ENCODE measurements around the gene MYOC.

The MYOC gene

DNA sequence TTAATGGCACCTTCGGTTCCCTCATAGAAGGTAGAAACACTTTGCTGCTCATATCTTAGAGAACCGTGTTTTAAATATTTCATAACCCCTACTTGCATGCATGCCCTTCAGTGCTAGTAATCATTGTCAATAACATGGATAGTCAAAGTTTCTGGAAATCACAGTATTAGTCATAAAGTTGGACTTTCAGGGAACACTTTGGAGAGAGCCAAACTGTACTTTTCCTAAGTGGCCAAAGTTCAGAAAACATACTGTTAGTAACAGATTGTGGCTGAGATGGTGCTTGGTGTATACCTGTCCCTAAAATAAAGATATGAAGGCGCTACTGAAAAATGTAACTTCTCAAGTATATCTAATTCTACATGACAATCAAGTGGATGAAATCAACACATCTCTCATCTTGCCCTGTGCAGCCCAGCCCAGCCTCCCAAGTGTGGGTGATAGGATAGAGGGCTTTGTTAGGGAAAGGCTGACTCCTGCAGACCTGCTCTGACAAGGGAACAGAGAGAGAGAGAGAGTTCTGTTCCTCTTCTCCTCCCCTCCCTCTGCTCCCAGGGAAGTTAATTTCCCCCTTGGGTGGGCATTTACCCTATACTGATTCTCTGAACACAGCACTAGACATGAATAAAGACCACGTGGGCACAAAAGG, 14.4 kb downstream of the MYOC start:
- DNase-seq (ENCODE audit: low spot score) = no peak
- Histone ChIP-seq H3K27ac (no peak overlapping the region), H3K4me3 (no peak overlapping the region)
- no peak for TF ChIP-seq CTCF (IDR thresholded peaks at IDR 0.05)

DNA sequence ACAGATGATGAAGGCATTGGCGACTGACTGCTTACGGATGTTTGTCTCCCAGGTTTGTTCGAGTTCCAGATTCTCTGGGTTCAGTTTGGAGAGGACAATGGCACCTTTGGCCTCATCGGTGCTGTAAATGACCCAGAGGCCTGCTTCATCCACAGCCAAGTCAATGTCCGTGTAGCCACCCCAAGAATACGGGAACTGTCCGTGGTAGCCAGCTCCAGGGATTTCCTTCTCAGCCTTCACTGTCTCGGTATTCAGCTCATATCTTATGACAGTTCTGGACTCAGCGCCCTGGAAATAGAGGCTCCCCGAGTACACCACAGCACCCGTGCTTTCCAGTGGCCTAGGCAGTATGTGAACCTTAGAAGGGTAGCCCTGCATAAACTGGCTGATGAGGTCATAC, 16.3 kb downstream of the MYOC start:
- no peak overlapping the region for H3K4me3 ChIP-seq
- no peak overlapping the region for H3K27ac ChIP-seq
- TF ChIP-seq CTCF (IDR thresholded peaks at IDR 0.05) = no peak
- no peak for DNase-seq (ENCODE audit: low spot score)

- H3K27ac ChIP-seq = no peak overlapping the region
- DNase-seq (ENCODE audit: low spot score) = no peak
- H3K4me3 ChIP-seq = no peak overlapping the region
- no peak for TF ChIP-seq CTCF (IDR thresholded peaks at IDR 0.05)
Observed at GRCh38 chr1:171635661-171636060, 16.8 kb downstream of the MYOC start.

- TF ChIP-seq CTCF (IDR thresholded peaks at IDR 0.05) = no peak
- Histone ChIP-seq H3K4me3 (no peak overlapping the region), H3K27ac (no peak overlapping the region)
- DNase-seq (ENCODE audit: low spot score) = no peak
Observed at GRCh38 chr1:171628225-171628624, 24.3 kb downstream of the MYOC start.

- H3K27ac ChIP-seq = no peak overlapping the region
- no peak overlapping the region for H3K4me3 ChIP-seq
- TF ChIP-seq CTCF (IDR thresholded peaks at IDR 0.05) = no peak
- no peak for DNase-seq (ENCODE audit: low spot score)
Observed at GRCh38 chr1:171627020-171627419, 25.5 kb downstream of the MYOC start.

DNA sequence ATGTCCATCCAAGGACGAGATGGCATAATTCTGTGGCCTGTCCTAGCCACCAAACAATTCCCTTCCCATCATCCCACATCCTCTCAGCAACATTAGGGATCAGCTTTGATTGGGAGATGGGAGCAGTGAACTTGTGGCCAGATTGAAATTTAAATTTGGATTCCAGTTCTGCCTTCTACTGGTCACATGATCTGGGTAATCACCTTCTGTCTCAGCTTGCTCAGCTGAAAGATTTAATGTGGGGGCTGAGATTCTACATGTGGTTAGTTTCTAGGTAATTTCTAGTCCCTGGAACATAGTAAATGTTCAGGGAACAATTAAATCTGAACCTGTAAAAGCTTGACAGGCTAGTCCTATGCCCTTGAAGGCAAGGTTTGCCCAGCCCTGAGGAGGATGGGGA, 27.3 kb downstream of the MYOC start:
- no peak overlapping the region for H3K27ac ChIP-seq
- no peak for TF ChIP-seq CTCF (IDR thresholded peaks at IDR 0.05)
- DNase-seq (ENCODE audit: low spot score) = no peak
- H3K4me3 ChIP-seq = no peak overlapping the region

DNA sequence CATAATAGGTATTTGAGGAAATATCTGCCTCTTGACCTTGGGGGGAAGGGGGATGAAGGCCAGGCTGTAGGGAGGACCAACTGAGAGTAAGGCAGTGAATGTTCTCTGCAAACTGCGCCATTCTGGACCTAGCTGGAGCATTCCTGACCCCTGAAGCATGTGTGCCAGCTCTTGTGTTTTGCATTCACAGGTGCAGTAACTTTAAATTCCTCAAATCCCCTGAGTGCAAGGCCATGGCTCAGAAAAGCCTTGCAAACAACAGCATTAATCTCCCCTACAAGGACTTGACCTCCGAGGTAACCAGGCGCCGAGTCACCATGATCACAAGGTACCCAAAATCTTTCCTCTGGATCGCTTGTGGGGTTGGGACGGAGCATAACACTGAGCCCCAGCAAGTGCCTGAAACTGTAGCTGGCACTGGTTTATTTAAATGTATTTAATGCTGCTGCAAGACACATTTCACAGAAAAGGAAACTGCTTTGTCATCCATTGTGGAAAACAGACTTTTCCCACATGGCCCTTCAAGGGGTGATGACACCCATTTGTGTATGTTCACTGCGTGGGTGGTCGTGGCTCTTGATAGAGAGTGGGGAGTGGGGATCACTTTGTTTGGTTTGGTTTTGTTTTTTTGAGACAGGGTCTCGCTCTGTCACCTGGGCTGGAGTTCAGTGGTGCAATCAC, 28.7 kb downstream of the MYOC start:
- no peak overlapping the region for H3K4me3 ChIP-seq
- TF ChIP-seq CTCF (IDR thresholded peaks at IDR 0.05) = no peak
- no peak for DNase-seq (ENCODE audit: low spot score)
- H3K27ac ChIP-seq = no peak overlapping the region
